Stimulated activated CD8-positive, alpha-beta memory T cell treated with anti-CD3 and anti-CD28 coated beads, Interleukin-12 subunit alpha, Interleukin-12 subunit beta, amount 100 ng/mL, for 24 hours (primary cell): ENCODE data around the gene ATF7IP.

ENCODE experiments used
- DNase-seq: peaks from one replicate; pipeline ENCODE4 v3.0.0-alpha.2; 2020; ENCODE audit errors: extremely low read depth

The ATF7IP gene

GRCh38 chr12:14495326-14495725 is 129.8 kb downstream of the ATF7IP start:
- no peak for DNase-seq

GRCh38 chr12:14505626-14506596 is 140.4 kb downstream of the ATF7IP start:
- no peak for DNase-seq

- DNase-seq: no peak
Observed at GRCh38 chr12:14510574-14510973, 145.1 kb downstream of the ATF7IP start.

- DNase-seq: no peak
Observed at GRCh38 chr12:14514154-14514842, 148.8 kb downstream of the ATF7IP start.

GRCh38 chr12:14514946-14515345 is 149.5 kb downstream of the ATF7IP start:
- no peak for DNase-seq

GRCh38 chr12:14521822-14522221 is 156.3 kb downstream of the ATF7IP start:
- DNase-seq: no peak

GRCh38 chr12:14525964-14526363 is 160.5 kb downstream of the ATF7IP start:
- DNase-seq: no peak

- DNase-seq: no peak
Observed at GRCh38 chr12:14532152-14532551, 166.7 kb downstream of the ATF7IP start.

- DNase-seq: no peak
Observed at GRCh38 chr12:14537088-14537487, 171.6 kb downstream of the ATF7IP start.

GRCh38 chr12:14540801-14541462 is 175.4 kb downstream of the ATF7IP start:
- DNase-seq: no peak

GRCh38 chr12:14545144-14546124 is 180.0 kb downstream of the ATF7IP start:
- DNase-seq: no peak

GRCh38 chr12:14547571-14547970 is 182.1 kb downstream of the ATF7IP start:
- DNase-seq: no peak

GRCh38 chr12:14548609-14549008 is 183.1 kb downstream of the ATF7IP start:
- DNase-seq: no peak
